Thoracic aorta (tissue), 2 donors: ENCODE results near the gene CPXM1. TPM values are rescaled to one million over a fixed set of nuclear protein-coding genes. Genes with fewer than 3 reads are reported as not detected.

ENCODE experiments used
- ATAC-seq: fragments of 150-250 bp; one replicate; pipeline ENCODE4 v1.8.0; 2017; ENCODE audit warnings: low read depth; ENCODE audit not compliant: insufficient number of reproducible peaks, low FRiP score
- DNase-seq: peaks from one replicate; pipeline ENCODE4 v3.0.0-alpha.2; 2020; ENCODE audit warnings: low spot score
- H3K27ac ChIP-seq, 2 donors: fragments of 200-600 bp; sonication (generic); 1 replicate in 1 of 2; 2 replicates in 1 of 2; pipeline ENCODE4 v1.5.1; 2016; ENCODE audit warnings: mild to moderate bottlenecking in 2 of 2, moderate library complexity in 2 of 2
- H3K27me3 ChIP-seq: fragments of 200-600 bp; sonication (generic); replicated peaks from 2 replicates; pipeline ENCODE4 v1.6.0; 2016; ENCODE audit warnings: mild to moderate bottlenecking; ENCODE audit not compliant: insufficient read depth
- H3K36me3 ChIP-seq: fragments of 200-600 bp; sonication (generic); one replicate; pipeline ENCODE4 v1.5.1; 2016
- H3K4me1 ChIP-seq, 2 donors: fragments of 200-600 bp; sonication (generic); 1 replicate in 1 of 2; 2 replicates in 1 of 2; pipeline versions ENCODE4 v1.5.1 to v1.6.0; 2016; ENCODE audit warnings: low read depth in 2 of 2, mild to moderate bottlenecking in 1 of 2; ENCODE audit not compliant: control insufficient read depth in 1 of 2
- H3K4me3 ChIP-seq: fragments of 200-600 bp; sonication (generic); 2 replicates; pipeline ENCODE4 v1.5.1; 2016; ENCODE audit warnings: mild to moderate bottlenecking
- H3K9me3 ChIP-seq: fragments of 200-600 bp; sonication (generic); 2 replicates; pipeline ENCODE4 v1.5.1; 2016
- total RNA-seq, 2 donors: library from RNA; depleted of rRNA; stranded (reverse); fragments of >200 nt; gene quantifications; one replicate each; pipeline versions ENCODE4 v1.1.0 to v1.2.3, GENCODE V29; 2016
- TF ChIP-seq, protein P1 (sequence below): fragments of 200-600 bp; sonication (generic); IDR thresholded peaks from one replicate; pipeline ENCODE4 v1.5.1; 2019; ENCODE audit warnings: antibody characterized with exemption

Gene CPXM1
- total RNA-seq, 2 donors from 2014 or later, result not detected

DNA sequence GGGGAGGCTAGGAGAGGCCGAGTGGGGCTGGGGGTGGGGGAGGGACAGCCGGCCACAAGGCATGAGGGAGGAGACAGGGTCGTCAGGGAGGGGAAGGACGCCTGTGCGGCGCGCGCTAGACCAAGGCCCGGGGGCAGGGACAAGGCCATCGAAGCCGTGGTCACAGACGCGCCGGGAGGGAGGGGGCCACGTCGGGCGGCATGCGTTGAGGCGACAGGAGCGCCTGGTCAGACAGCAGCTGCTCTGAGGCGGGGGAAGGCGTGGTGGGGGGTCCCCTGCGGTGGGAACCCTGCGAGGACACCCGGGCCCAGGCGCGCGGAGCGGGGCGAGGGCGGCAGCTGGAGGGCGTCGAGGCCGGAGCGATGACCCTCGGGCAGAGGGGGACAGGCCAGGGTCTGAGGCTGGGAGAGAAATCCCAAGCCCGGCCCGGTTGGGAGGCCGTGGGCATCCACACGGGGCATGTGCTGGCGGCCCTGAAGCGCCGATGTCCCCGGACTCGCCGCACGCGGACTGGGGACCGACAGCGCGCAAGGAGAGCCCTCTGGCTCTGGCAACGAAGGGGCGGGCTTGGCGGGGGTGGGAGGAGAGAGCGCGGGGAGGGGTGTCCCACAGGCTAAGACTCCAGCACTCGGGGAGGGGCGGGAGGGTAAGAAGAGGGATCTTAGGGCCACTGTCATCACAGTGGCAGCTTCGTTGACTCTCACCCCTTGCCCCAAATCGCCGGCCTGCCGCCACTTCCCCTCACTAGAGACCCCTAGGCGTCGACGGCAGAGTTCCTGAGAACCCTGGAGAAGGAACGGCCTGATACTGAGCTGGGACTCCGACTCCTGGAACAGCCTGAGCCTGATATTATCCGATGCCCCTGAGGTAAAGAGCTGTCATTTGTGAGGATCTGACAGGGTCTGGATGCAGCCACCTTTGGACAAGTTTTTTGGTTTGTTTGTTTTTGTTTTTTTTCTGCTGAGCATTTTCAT, 20.8 kb upstream of the CPXM1 start:
- DNase-seq (no peak), ATAC-seq (no peak)
- peaks cover 0 to 9% of the 10 kb centered on the region in 2 donors for H3K4me1 ChIP-seq
- H3K4me3 ChIP-seq, result no peak overlapping the region
- H3K27me3 ChIP-seq, result no peaks in the 10 kb centered on the region
- no peak overlapping the region for H3K27ac ChIP-seq
- TF ChIP-seq, protein P1, sequence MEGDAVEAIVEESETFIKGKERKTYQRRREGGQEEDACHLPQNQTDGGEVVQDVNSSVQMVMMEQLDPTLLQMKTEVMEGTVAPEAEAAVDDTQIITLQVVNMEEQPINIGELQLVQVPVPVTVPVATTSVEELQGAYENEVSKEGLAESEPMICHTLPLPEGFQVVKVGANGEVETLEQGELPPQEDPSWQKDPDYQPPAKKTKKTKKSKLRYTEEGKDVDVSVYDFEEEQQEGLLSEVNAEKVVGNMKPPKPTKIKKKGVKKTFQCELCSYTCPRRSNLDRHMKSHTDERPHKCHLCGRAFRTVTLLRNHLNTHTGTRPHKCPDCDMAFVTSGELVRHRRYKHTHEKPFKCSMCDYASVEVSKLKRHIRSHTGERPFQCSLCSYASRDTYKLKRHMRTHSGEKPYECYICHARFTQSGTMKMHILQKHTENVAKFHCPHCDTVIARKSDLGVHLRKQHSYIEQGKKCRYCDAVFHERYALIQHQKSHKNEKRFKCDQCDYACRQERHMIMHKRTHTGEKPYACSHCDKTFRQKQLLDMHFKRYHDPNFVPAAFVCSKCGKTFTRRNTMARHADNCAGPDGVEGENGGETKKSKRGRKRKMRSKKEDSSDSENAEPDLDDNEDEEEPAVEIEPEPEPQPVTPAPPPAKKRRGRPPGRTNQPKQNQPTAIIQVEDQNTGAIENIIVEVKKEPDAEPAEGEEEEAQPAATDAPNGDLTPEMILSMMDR, result no peak
- no peaks in the 10 kb centered on the region for H3K9me3 ChIP-seq
- no peaks in the 10 kb centered on the region for H3K36me3 ChIP-seq

GRCh38 chr20:2820084-2820895, 19.9 kb upstream of the CPXM1 start:
- no peak for ATAC-seq
- TF ChIP-seq, protein P1, result no peak
- peaks cover 0 to 9% of the 10 kb centered on the region in 2 donors for H3K4me1 ChIP-seq
- H3K4me3 ChIP-seq, result no peak overlapping the region
- H3K27ac ChIP-seq, result no peak overlapping the region
- H3K27me3 ChIP-seq, result no peaks in the 10 kb centered on the region
- H3K36me3 ChIP-seq, result no peaks in the 10 kb centered on the region
- no peak for DNase-seq
- H3K9me3 ChIP-seq, result no peaks in the 10 kb centered on the region

DNA sequence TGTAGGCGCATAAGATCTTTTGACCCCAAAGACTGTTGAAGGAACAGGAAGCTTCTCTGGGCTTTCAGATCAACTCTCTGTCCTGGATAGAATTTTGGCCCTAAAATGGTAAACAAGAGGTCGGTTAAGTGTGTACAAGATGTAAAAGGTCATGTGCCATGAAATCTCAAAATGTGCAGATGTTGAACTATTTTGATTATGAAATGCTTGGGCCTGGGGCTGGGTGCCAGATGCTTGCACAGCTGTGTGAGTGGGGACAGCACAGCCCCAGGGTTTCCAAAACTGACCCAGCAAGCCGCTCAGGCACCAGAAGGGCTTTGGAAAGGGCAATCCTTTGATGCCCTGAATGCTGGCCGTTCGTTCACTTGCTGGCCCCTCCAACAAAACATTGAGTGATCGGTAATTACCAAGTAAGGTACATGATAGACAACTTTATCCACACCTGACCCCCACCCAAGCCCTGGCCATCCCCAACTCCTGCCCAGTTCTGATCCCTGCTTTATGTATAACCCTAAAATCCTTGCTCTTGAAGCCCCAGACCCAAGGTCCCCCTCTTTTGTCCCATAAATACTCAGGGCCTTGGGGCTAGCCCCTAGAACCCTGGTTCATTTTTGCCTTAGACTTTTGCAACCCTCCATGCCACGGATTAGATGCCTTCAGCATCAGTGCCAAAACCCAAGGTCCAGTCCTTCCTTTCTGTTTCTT, 17.6 kb upstream of the CPXM1 start:
- Histone ChIP-seq H3K4me3 (no peak overlapping the region), H3K27me3 (no peaks in the 10 kb centered on the region), H3K4me1 (peaks cover 0 to 9% of the 10 kb centered on the region in 2 donors), H3K9me3 (no peaks in the 10 kb centered on the region), H3K27ac (no peak overlapping the region), H3K36me3 (no peaks in the 10 kb centered on the region)
- DNase-seq (no peak), ATAC-seq (no peak)
- TF ChIP-seq, protein P1, result no peak

DNA sequence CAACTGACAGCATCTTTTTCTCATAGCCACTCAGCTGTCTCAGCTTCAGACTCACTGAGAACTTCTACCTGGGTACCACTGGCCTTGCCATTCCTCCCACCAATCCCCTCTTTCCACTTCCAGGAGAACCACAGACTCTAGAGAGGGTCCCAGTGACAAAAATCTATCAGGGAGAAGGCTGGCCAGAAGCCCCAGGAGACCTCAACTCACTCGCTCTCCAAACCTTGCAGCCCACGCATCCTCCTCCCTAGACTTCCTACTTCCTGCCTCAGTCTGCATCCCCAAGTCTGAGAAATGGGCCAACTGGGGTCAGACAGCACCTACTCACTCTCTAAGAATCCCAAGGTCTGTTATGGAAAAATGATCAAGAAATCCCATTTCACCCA, 16.9 kb upstream of the CPXM1 start:
- TF ChIP-seq, protein P1, result no peak
- DNase-seq, result no peak
- no peak overlapping the region for H3K27ac ChIP-seq
- no peaks in the 10 kb centered on the region for H3K27me3 ChIP-seq
- no peaks in the 10 kb centered on the region for H3K9me3 ChIP-seq
- peaks cover 0 to 9% of the 10 kb centered on the region in 2 donors for H3K4me1 ChIP-seq
- H3K4me3 ChIP-seq, result no peak overlapping the region
- H3K36me3 ChIP-seq, result no peaks in the 10 kb centered on the region
- no peak for ATAC-seq
